NOMO-1 (cell line): ENCODE data around the gene RAVER1.
"Not testable (repeated sequence)": the region's sequence is repeated elsewhere in the genome, so short reads cannot be mapped to it uniquely, and the experiment has no call there.

Experiments
- DNase-seq, 2 experiments: peaks; one replicate each; lab custom pipeline; 2025; ENCODE audit not compliant: unreplicated experiment in 2 of 2; lab: John Stamatoyannopoulos, UW

The RAVER1 gene, protein sequence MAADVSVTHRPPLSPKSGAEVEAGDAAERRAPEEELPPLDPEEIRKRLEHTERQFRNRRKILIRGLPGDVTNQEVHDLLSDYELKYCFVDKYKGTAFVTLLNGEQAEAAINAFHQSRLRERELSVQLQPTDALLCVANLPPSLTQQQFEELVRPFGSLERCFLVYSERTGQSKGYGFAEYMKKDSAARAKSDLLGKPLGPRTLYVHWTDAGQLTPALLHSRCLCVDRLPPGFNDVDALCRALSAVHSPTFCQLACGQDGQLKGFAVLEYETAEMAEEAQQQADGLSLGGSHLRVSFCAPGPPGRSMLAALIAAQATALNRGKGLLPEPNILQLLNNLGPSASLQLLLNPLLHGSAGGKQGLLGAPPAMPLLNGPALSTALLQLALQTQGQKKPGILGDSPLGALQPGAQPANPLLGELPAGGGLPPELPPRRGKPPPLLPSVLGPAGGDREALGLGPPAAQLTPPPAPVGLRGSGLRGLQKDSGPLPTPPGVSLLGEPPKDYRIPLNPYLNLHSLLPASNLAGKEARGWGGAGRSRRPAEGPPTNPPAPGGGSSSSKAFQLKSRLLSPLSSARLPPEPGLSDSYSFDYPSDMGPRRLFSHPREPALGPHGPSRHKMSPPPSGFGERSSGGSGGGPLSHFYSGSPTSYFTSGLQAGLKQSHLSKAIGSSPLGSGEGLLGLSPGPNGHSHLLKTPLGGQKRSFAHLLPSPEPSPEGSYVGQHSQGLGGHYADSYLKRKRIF

DNA sequence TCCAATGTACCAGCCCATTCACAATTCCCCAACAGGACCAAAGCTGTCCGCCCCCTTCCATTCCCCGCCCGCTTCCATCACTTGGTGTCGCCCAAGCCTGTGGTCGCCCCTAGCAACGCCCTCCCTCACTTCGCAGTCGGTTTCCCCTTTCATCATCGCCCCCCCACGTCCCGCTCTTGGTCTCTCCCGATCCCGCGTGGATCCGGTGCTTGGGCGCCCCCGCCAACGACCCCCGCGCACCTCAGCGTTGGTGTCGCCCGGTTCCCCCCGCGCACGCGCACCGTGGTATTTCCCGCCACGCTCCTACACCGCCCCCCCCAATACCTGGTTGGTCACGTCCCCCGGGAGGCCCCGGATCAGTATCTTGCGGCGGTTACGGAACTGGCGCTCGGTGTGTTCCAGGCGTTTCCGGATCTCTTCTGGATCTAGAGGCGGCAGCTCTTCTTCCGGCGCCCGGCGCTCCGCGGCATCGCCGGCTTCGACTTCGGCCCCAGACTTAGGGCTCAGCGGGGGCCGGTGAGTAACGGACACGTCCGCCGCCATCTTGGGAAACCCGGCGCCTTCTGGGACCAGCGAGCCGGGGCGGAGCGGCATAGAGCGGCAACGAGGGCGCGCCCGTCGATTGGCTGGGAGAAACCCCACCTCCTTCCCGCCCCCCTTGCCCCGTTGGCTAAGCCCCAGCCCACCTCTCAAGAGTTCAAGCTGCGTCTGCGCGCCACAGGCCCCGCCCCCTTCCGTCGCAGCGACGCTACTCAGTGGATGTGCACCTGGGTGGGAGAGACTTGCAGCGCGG, at the start of gene RAVER1:
Gene RAVER1, minus strand, starts transcription at position 565 of the 793 bp plus-strand sequence. Its CDS starts 22 bp downstream, at position 543.
- DNase-seq, result peak; percentile 94

- DNase-seq, result not testable (repeated sequence)
Measured at GRCh38 chr19:10383223-10383499, 49.8 kb upstream of the RAVER1 start.

- DNase-seq, result peak; percentile 95 to 97
Measured at GRCh38 chr19:10380313-10381102, 47.2 kb upstream of the RAVER1 start, which contains the start of gene TYK2. Gene TYK2 (minus strand): TSS chr19:10380572. CDS start chr19:10378406, 2,166 bp downstream.

DNA sequence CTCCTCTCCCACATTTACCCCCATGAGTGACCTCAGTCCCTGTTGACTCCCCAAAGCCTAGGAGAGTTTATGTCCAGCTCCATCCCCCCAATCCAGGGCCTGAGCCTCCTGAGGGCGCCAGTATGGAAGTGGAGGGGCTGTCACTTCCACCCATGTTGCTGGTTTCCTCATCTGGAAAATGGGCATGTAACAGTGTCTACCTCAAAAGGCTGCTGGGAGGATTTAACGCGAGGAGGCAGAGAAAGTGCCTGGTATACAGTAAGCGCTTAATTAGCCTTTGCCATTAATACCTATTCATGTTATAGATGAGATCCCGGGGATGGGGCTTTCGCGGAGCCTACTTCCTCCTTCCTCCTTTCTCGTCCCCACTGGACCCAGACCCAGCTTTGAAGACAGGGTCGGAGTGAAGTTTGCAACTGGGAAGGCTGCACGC, 46.6 kb upstream of the RAVER1 start:
- DNase-seq, result no peak

DNA sequence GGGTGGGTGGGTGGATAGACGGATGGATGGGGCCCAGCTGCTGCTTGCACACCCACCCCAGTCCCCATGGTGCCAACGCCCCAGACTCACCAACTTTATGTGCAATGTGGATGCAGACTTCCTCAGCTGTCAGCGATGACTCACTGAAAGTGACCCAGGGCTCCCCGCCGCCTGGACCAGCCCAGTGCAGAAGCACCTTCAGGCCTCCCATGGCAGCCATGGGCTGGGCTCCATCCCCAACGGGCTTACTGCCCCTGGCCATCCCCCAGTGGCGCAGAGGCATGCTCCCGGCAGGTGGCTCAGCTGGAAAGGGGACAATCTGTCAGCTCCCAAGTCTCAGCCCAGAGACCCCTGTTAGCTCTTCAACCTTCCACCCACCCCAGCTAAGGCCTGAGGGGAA, 44.8 kb upstream of the RAVER1 start:
- DNase-seq, result no peak

DNA sequence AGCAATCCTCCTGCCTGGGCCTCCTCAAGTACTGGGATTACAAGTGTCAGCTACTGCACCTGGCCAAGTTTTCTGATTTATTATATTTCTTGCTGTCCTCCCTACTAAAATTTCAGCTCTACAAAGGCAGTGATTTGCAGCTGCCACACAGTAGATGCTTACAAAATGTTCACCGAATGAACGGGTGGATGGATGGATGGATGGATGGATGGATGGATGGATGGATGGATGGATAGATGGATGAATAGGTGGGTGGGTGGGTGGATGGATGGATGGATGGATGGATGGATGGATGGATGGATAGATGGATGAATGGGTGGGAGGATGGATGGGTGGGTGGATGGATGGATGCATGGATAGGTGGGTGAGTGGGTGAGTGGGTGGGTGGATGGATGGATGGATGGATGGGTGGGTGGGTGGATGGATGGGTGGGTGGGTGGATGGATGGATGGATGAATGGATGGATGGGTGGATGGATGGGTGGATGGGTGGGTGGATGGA, 43.9 kb upstream of the RAVER1 start:
- not testable (repeated sequence) for DNase-seq

DNA sequence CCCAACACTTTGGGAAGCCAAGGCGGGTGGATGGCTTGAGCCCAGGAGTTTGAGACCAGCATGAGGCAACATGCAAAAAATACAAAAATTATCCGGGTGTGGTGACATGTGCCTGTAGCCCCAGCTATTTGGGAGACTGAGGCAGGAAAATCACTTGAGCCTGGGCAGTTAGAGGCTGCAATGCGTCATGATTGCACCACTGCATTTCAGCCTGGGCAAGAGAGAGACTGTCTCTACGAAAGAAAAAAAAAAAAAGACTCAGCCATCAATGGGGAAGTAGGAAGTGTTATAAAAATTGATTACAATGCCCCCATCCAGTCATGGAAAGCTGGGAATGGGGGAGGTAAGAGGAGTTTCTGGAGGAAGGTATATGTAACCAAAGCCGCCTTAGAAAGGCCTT, 41.6 kb upstream of the RAVER1 start:
- peak; percentile 20 to 41 for DNase-seq

DNA sequence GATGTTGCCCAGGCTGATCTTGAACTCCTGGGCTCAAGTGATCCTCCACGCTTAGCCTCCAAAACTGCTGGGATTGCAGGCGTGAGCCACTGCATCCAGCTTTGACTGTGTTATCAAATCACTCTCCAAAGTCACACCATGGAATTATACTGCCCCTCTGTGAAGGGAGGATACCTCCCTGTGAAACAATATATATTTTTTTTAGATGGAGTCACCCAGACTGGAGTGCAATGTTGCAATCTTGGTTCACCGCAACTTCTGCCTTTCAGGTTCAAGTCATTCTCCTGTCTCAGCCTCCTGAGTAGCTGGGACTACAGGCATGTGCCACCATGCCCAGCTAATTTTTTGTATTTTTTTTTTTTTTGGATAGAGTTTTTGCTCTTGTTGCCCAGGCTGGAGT, 39.4 kb upstream of the RAVER1 start:
- DNase-seq, result peak; percentile 68 to 92

- DNase-seq, result no peak
Measured at GRCh38 chr19:10368101-10368803, 34.9 kb upstream of the RAVER1 start.

DNA sequence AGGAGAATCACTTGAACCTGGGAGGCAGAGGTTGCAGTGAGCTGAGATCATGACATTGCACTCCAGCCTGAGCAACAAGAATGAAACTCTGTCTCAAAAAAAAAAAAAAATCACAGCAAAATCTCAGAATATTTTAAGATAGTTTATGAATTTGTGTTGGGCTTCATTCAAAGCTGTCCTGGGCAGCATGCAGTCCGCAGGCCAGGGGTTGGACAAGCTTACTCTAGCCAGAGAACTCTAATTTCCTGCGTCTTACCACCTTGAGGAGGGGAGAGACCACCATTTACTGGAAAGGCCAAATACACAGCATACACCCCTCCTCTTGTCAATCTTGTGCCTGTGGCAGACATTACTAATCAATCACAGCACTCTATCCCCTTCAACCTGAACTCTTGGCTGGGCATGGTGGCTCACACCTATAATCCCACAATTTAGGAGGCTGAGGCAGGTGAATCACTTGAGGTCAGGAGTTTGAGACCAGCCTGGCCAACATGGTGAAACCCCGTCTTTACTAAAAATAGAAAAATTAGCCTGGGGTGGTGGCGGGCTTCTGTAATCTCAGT, 33.7 kb upstream of the RAVER1 start:
- DNase-seq, result not testable (repeated sequence)

GRCh38 chr19:10365518-10365917, 32.2 kb upstream of the RAVER1 start:
- no peak for DNase-seq

DNA sequence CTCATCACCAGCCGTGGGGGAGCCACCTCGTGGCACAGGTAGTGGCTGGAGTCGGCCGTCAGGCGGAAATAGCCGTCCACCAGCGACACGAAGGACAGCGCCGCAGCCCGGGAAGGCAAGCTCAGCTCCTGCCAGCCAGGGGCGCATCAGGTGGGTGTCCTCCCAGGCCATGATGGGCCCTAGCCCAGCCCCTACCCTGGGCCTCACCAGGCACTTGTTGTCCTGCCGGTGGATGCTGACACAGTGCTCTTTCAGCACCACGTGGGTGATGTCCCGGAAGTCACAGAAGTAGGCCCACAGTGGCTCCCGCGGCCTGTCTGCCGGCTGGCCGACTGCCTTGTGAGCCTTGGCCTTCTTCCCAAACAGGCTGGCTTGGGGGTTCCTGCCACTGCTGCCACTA, 31.3 kb upstream of the RAVER1 start:
- DNase-seq, result no peak

DNA sequence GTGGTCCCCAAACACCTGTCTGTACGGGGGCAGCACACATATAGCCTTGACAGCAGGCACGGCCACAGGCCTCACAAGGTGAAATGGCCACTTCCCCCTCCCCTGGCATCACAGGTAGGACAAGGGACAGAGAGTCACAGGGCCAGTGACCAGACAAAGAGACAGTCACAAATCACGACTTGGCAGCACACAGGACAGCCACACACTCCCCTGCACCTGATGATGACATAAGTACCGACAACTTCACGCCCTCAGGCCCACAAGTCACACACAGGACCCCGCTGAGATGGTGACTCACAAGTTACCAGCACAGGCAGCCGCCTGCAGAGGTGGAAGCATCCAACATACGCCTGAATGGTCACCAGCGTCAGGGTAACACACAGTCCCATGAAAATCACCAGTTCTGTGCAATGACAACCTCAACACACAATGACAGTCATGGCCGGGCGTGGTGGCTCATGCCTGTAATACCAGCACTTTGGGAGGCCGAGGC, 30.5 kb upstream of the RAVER1 start:
- no peak for DNase-seq

GRCh38 chr19:10362259-10362658, 28.9 kb upstream of the RAVER1 start:
- no peak for DNase-seq

DNA sequence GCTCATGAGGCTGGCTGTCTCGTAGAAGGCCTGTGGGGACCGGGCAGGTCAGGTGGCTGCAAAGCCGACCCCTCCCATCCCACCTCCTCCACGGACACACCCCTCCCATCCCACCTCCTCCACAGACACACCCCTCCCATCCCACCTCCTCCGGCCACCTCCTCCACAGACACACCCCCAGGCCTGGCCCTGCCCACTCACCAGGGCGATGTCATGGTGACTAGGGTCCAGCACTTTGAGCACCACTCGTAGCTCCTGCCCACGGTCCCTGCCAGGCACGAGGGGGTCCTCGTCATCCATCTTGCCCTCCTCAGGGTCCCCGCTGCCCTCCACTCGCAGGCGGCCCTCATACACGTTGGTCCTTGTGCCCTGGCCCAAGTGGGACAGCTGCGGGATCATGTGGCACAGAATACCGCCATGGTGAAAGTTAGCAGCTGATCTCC, 28.3 kb upstream of the RAVER1 start:
- DNase-seq, result no peak

- no peak for DNase-seq
Measured at GRCh38 chr19:10356431-10356830, 23.1 kb upstream of the RAVER1 start.

GRCh38 chr19:10353793-10354391, 20.6 kb upstream of the RAVER1 start:
- DNase-seq, result no peak

DNA sequence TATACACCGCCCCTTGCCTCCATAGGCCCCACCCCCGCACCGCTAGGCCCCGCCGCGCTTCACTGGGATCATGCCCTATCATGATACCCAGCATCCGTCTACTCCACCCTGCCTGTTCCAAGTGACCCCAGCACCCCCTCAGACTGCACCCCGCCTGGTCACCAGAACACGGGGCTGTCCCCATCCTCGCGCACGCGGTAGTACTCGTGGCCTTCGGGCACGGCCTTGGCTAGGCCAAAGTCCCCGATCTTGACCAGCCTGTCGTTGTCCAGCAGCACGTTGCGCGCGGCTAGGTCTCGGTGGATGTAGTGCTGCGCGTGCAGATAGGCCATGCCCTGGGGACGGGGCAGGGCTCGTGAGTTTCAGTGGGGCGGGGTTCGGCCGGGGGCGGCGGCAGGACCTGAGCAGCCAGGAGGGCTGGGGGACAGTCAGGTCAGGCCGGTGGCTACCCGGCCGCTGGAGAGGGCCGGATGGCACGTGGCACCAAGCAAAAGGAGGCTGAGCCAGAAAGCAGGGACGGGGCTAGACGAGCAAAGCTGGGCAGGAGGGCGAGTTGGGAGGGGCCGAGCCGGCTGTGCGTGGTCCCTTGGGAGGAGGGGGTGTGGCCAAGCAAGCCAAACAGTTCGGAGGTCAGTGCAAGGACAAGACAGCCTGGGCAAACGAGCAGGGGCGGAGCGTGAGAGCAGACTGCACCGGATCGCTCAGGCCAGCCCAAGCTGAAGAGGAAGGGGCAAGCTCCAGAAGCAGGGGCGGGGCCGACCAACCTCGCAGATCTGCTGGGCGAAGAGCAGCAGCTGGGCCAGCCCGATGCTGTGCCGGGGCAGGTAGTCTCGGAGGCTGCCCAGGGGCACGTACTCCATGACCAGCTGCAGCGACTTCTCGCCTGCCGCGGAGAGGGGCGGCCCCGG, 19.7 kb upstream of the RAVER1 start:
- DNase-seq, result no peak
